GM12892 (cell line): Measurements from ENCODE around the gene UBE2O.
"Not testable (repeated sequence)": the region's sequence is repeated elsewhere in the genome, so short reads cannot be mapped to it uniquely, and the experiment has no call there.

Source experiments
- DNase-seq: peaks from one replicate; pipeline ENCODE4 v3.0.0; 2011; ENCODE audit not compliant: insufficient read length
- FAIRE-seq: peaks from 2 replicates; lab custom pipeline; 2011; peaks lifted over from hg19 to GRCh38; lab: Jason Lieb, UNC
- POLR2A ChIP-seq: IDR thresholded peaks from 2 replicates; pipeline ENCODE4 v1.6.1; 2011; ENCODE audit warnings: low read depth, low read length, control low read depth
- POLR2AphosphoS5 ChIP-seq: IDR thresholded peaks from 2 replicates; pipeline ENCODE4 v1.6.1; 2011; ENCODE audit warnings: low read depth, low read length, control low read depth
- TAF1 ChIP-seq: IDR thresholded peaks from 2 replicates; pipeline ENCODE4 v1.6.1; 2011; ENCODE audit warnings: low read depth, mild to moderate bottlenecking, control low read depth, low read length, borderline replicate concordance

The UBE2O gene

GRCh38 chr17:76351526-76352071 lies 101.4 kb downstream of the UBE2O start:
- FAIRE-seq, result no peak
- no peak for TF ChIP-seq POLR2A
- no peak for TF ChIP-seq TAF1
- no peak for TF ChIP-seq POLR2AphosphoS5
- no peak for DNase-seq

GRCh38 chr17:76350463-76350862 lies 102.5 kb downstream of the UBE2O start:
- DNase-seq, result no peak

GRCh38 chr17:76346936-76347335 lies 106.0 kb downstream of the UBE2O start:
- not testable (repeated sequence) for FAIRE-seq, DNase-seq

More at GRCh38 chr17:76350463-76350862, 102.5 kb downstream of the UBE2O start:
- TF ChIP-seq POLR2A, result no peak
- TF ChIP-seq TAF1, result no peak
- TF ChIP-seq POLR2AphosphoS5, result no peak
- FAIRE-seq, result no peak

GRCh38 chr17:76345377-76345974 lies 107.5 kb downstream of the UBE2O start:
- no peak for FAIRE-seq
- no peak for DNase-seq
- TF ChIP-seq POLR2A, result no peak
- TF ChIP-seq TAF1, result no peak
- no peak for TF ChIP-seq POLR2AphosphoS5

- DNase-seq, result no peak
- TF ChIP-seq TAF1 (no peak), POLR2A (no peak), POLR2AphosphoS5 (no peak)
- no peak for FAIRE-seq
These were observed 109.8 kb downstream of the UBE2O start for GRCh38 chr17:76343106-76343505.

- TF ChIP-seq TAF1 (no peak), POLR2A (no peak), POLR2AphosphoS5 (no peak)
- FAIRE-seq (no peak), DNase-seq (no peak)
These were observed 111.7 kb downstream of the UBE2O start for GRCh38 chr17:76341301-76341700.
